CD4-positive, alpha-beta T cell treated with Interleukin-4 for 1 hour (primary cell): ENCODE results near the gene MAP6.

Source experiments
- DNase-seq, 2 donors: peaks; one replicate each; pipeline ENCODE4 v3.0.0-alpha.2; 2020 to 2022

MAP6 gene

GRCh38 chr11:75627906-75628668 lies 40.8 kb downstream of the MAP6 start:
- no peak for DNase-seq

GRCh38 chr11:75626889-75627529 lies 41.8 kb downstream of the MAP6 start:
- DNase-seq, result no peak

- DNase-seq, result no peak
Observed at GRCh38 chr11:75625991-75626888, 42.6 kb downstream of the MAP6 start.

GRCh38 chr11:75625021-75625420 lies 43.8 kb downstream of the MAP6 start:
- no peak for DNase-seq

- no peak for DNase-seq
Observed at GRCh38 chr11:75616281-75616680, 52.6 kb downstream of the MAP6 start.

GRCh38 chr11:75615751-75616150 lies 53.1 kb downstream of the MAP6 start:
- no peak for DNase-seq

GRCh38 chr11:75611823-75612222 lies 57.0 kb downstream of the MAP6 start:
- no peak for DNase-seq

GRCh38 chr11:75606099-75606498 lies 62.7 kb downstream of the MAP6 start:
- no peak for DNase-seq

GRCh38 chr11:75603791-75604736 lies 64.8 kb downstream of the MAP6 start:
- DNase-seq, result no peak

GRCh38 chr11:75602951-75603350 lies 65.9 kb downstream of the MAP6 start:
- no peak for DNase-seq

GRCh38 chr11:75601494-75601893 lies 67.3 kb downstream of the MAP6 start:
- no peak for DNase-seq

GRCh38 chr11:75600356-75600755 lies 68.5 kb downstream of the MAP6 start:
- DNase-seq, result no peak

GRCh38 chr11:75598900-75599299 lies 69.9 kb downstream of the MAP6 start:
- DNase-seq, result no peak

GRCh38 chr11:75598264-75598663 lies 70.6 kb downstream of the MAP6 start:
- DNase-seq, result no peak

GRCh38 chr11:75597636-75598035 lies 71.2 kb downstream of the MAP6 start:
- DNase-seq, result no peak

- no peak for DNase-seq
Observed at GRCh38 chr11:75596914-75597313, 71.9 kb downstream of the MAP6 start.

GRCh38 chr11:75595429-75595828 lies 73.4 kb downstream of the MAP6 start:
- no peak for DNase-seq

GRCh38 chr11:75594211-75594610 lies 74.6 kb downstream of the MAP6 start:
- no peak for DNase-seq

- DNase-seq, result no peak
Observed at GRCh38 chr11:75593286-75593915, 75.4 kb downstream of the MAP6 start.

- no peak for DNase-seq
Observed at GRCh38 chr11:75592715-75593114, 76.1 kb downstream of the MAP6 start.

- DNase-seq, result no peak
Observed at GRCh38 chr11:75591966-75592365, 76.9 kb downstream of the MAP6 start.

- no peak for DNase-seq
Observed at GRCh38 chr11:75591371-75591770, 77.5 kb downstream of the MAP6 start.
